22Rv1 (cell line): ENCODE results near the gene POLR1E.

ENCODE experiments used
- ZFX ChIP-seq: fragments of 450-650 bp; IDR thresholded peaks from 2 replicates; pipeline ENCODE4 v1.6.1; 2017; ENCODE audit warnings: antibody characterized with exemption, borderline replicate concordance
- TF ChIP-seq, protein P1 (sequence below): fragments of 450-650 bp; IDR thresholded peaks from 2 replicates; pipeline ENCODE4 v1.5.1; 2017; ENCODE audit warnings: mild to moderate bottlenecking

DNA sequence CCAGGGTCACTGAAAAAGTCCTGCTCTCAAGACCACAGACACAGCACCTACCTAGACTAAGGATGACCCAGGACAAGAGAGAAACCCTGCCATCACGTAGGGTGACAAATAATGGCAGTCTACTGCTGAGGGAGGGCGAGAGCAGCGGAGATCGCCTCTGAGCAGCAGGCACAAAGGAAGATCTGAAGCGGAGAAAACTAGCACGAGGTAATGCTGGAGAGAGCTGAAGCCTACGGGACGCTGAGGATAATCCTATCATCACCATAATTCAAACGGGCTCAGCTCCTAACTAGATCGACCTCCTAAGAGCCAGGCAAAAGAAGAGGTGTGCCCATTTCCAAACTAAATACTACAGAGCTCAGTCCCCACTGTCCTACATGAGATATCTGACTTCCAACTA lies 49.2 kb downstream of the POLR1E start:
- TF ChIP-seq, protein P1, sequence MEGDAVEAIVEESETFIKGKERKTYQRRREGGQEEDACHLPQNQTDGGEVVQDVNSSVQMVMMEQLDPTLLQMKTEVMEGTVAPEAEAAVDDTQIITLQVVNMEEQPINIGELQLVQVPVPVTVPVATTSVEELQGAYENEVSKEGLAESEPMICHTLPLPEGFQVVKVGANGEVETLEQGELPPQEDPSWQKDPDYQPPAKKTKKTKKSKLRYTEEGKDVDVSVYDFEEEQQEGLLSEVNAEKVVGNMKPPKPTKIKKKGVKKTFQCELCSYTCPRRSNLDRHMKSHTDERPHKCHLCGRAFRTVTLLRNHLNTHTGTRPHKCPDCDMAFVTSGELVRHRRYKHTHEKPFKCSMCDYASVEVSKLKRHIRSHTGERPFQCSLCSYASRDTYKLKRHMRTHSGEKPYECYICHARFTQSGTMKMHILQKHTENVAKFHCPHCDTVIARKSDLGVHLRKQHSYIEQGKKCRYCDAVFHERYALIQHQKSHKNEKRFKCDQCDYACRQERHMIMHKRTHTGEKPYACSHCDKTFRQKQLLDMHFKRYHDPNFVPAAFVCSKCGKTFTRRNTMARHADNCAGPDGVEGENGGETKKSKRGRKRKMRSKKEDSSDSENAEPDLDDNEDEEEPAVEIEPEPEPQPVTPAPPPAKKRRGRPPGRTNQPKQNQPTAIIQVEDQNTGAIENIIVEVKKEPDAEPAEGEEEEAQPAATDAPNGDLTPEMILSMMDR = no peak
- no peak for TF ChIP-seq ZFX
